Sigmoid colon (tissue), 7 donors: Measurements from ENCODE around the gene ETV5. TPM values are rescaled to one million over a fixed set of nuclear protein-coding genes. Genes with fewer than 3 reads are reported as not detected.

Experiments
- DNase-seq: peaks from one replicate; pipeline ENCODE4 v3.0.0-alpha.2; 2019
- H3K27ac ChIP-seq, 4 donors: fragments of 200-600 bp; sonication (generic); one replicate each; pipeline ENCODE4 v1.5.1; 2016 to 2019; ENCODE audit warnings: mild to moderate bottlenecking in 1 of 4
- H3K27me3 ChIP-seq, 3 donors: fragments of 200-600 bp; sonication (generic); one replicate each; pipeline ENCODE4 v1.5.1; 2019; ENCODE audit warnings: mild to moderate bottlenecking in 1 of 3
- H3K36me3 ChIP-seq, 4 donors: fragments of 200-600 bp; sonication (generic); one replicate each; pipeline ENCODE4 v1.5.1; 2016 to 2019
- H3K4me1 ChIP-seq, 4 donors: fragments of 200-600 bp; sonication (generic); one replicate each; pipeline ENCODE4 v1.5.1; 2017 to 2019
- H3K4me3 ChIP-seq, 4 donors: fragments of 200-600 bp; sonication (generic); one replicate each; pipeline ENCODE4 v1.5.1; 2017 to 2019; ENCODE audit warnings: mild to moderate bottlenecking in 2 of 4, moderate library complexity in 1 of 4
- H3K9me3 ChIP-seq, 4 donors: fragments of 200-600 bp in 3 of 4; sonication (generic) in 3 of 4; one replicate each; pipeline versions ENCODE4 v1.5.1 to v1.6.1; 2013 to 2019
- EP300 ChIP-seq, 4 donors: sonication (generic); formaldehyde crosslinking; IDR thresholded peaks; one replicate each; pipeline ENCODE4 v1.6.1; 2017; ENCODE audit warnings: antibody characterized with exemption in 4 of 4
- POLR2A ChIP-seq, 2 donors: fragments of 450-650 bp; IDR thresholded peaks; one replicate each; pipeline ENCODE4 v1.6.1; 2016; ENCODE audit warnings: antibody characterized with exemption in 2 of 2, mild to moderate bottlenecking in 2 of 2, moderate library complexity in 2 of 2
- POLR2AphosphoS5 ChIP-seq, 4 donors: sonication (generic); formaldehyde crosslinking; IDR thresholded peaks; one replicate each; pipeline ENCODE4 v1.6.1; 2017; ENCODE audit warnings: antibody characterized with exemption in 4 of 4
- WGBS, 2 donors: extraction: QIAGEN DNeasy Blood & Tissue Kit; methylation state at CpG; one replicate each; pipeline ENCODE4 v1.1.7; 2013; 5-methylcytosine and 5-hydroxymethylcytosine counted together
- intact Hi-C: fragments of 100-400 bp; cut with DNase I; formaldehyde crosslinking; loops from one replicate; pipeline ENCODE4 v1.15.1; 2023
- polyA plus RNA-seq, 3 donors: library from polyadenylated mRNA; stranded (reverse); fragments of 200-250 nt; gene quantifications; one replicate each; pipeline ENCODE4 v1.2.3, GENCODE V29; 2013
- total RNA-seq, 4 donors: library from RNA; depleted of rRNA; stranded (reverse); fragments of >200 nt; gene quantifications; one replicate each; pipeline ENCODE4 v1.1.0, GENCODE V29; 2016
- TF ChIP-seq, protein P1 (sequence below), 4 experiments: fragments of 450-650 bp in 3 of 4; fragments of 200-600 bp in 1 of 4; IDR thresholded peaks; one replicate each; pipeline ENCODE4 v1.5.1; 2016 to 2019; ENCODE audit warnings: antibody characterized with exemption in 4 of 4, mild to moderate bottlenecking in 3 of 4, moderate library complexity in 2 of 4
- donor health status: healthy with polysubstance abuse.
- donor health status: Bipolar disorder and iron deficiency.
- donor health status: healthy.

Gene ETV5
- total and polyA plus RNA-seq, 7 donors = 2.3 to 8.4 (median 6.3) TPM

DNA sequence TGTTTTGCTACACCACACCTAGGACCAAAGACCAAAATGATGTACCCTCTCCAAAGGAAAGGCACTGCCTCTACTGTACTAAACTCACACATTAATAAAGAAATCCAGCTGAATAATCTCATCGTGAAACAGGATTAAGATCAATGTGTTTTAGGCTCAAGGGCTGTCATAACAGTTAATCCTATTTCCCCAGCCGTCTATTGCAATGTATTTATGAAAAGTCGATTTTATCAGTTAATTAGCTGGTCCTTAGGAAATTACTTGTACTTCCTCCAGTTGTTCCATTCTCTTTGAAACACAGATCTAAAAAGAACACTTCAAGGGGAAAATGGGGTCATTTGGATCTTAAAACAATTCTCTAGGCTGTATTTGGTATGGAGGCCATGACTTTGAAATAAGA is 8.5 kb downstream of the ETV5 start:
- Histone ChIP-seq H3K4me3 (no peak overlapping the region), H3K36me3 (no peaks in the 10 kb centered on the region), H3K27me3 (no peaks in the 10 kb centered on the region), H3K9me3 (no peaks in the 10 kb centered on the region), H3K4me1 (peaks cover 0 to 22% (median 17%) of the 10 kb centered on the region in 4 donors), H3K27ac (no peak overlapping the region)
- DNase-seq = no peak
- intact Hi-C loops = no loop called here
- TF ChIP-seq EP300 (IDR thresholded peaks at IDR 0.05) (no peak), POLR2A (IDR thresholded peaks at IDR 0.05) (no peak), POLR2AphosphoS5 (IDR thresholded peaks at IDR 0.05) (no peak)
- TF ChIP-seq, protein P1, sequence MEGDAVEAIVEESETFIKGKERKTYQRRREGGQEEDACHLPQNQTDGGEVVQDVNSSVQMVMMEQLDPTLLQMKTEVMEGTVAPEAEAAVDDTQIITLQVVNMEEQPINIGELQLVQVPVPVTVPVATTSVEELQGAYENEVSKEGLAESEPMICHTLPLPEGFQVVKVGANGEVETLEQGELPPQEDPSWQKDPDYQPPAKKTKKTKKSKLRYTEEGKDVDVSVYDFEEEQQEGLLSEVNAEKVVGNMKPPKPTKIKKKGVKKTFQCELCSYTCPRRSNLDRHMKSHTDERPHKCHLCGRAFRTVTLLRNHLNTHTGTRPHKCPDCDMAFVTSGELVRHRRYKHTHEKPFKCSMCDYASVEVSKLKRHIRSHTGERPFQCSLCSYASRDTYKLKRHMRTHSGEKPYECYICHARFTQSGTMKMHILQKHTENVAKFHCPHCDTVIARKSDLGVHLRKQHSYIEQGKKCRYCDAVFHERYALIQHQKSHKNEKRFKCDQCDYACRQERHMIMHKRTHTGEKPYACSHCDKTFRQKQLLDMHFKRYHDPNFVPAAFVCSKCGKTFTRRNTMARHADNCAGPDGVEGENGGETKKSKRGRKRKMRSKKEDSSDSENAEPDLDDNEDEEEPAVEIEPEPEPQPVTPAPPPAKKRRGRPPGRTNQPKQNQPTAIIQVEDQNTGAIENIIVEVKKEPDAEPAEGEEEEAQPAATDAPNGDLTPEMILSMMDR (IDR thresholded peaks at IDR 0.05) = no peak
- WGBS, 2 donors = 83 to 85% methylated on average over 3 of the region's 3 CpGs

DNA sequence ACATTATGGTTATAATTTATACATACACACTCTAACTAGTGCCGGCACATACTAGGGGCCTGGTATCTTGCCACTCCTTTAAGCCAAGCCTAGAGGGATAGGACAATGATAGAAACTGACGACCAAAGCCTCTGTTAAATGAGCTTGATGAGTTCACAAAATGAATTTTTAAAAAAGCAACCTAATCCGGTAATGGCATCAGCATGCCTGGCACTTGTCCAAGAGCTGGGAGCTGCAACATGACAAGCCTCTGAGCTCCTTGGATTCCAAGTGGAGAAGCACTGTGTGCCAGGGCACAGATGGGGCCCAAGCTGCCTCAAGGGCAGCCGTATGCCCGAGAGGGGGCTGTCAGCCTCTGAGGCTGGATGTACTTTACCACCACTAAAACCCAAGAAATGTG is 9.7 kb downstream of the ETV5 start:
- WGBS, 2 donors = 46 to 71% methylated on average over 5 of the region's 5 CpGs
- H3K27me3 ChIP-seq = no peaks in the 10 kb centered on the region
- H3K4me1 ChIP-seq = peaks cover 0 to 22% (median 17%) of the 10 kb centered on the region in 4 donors
- no peaks in the 10 kb centered on the region for H3K36me3 ChIP-seq
- no peak overlapping the region for H3K4me3 ChIP-seq
- no peaks in the 10 kb centered on the region for H3K9me3 ChIP-seq
- intact Hi-C loops = no loop called here
- H3K27ac ChIP-seq = no peak overlapping the region
- TF ChIP-seq, protein P1 (IDR thresholded peaks at IDR 0.05) = no peak
- TF ChIP-seq POLR2A (IDR thresholded peaks at IDR 0.05) (no peak), EP300 (IDR thresholded peaks at IDR 0.05) (no peak), POLR2AphosphoS5 (IDR thresholded peaks at IDR 0.05) (no peak)
- DNase-seq = no peak

DNA sequence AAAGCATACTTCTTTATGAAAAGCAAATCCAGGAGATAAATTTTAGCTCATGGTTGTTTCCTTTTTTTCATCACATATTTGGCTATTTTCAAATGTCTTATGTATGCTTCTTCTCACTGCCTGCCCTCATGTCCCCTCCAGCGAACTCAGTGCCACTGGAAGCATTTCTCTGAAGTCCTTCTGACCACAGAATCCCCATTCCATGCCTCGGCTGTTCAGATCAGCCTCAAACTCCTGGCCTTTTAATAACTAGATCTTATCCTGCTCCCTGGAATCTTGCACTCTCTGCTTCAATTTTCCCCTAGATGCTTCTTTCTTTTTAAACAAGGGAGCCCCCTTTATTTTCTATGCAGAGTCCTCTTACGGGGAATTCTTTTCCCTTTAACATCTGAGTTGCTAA is 10.1 kb downstream of the ETV5 start:
- DNase-seq = no peak
- Histone ChIP-seq H3K4me1 (peaks cover 0 to 22% (median 17%) of the 10 kb centered on the region in 4 donors), H3K27ac (no peak overlapping the region), H3K9me3 (no peaks in the 10 kb centered on the region), H3K4me3 (no peak overlapping the region), H3K27me3 (no peaks in the 10 kb centered on the region), H3K36me3 (no peaks in the 10 kb centered on the region)
- WGBS, 2 donors = 64 to 76% methylated on average over 3 of the region's 3 CpGs
- TF ChIP-seq POLR2AphosphoS5 (IDR thresholded peaks at IDR 0.05) = no peak
- TF ChIP-seq EP300 (IDR thresholded peaks at IDR 0.05) = no peak
- TF ChIP-seq, protein P1 (IDR thresholded peaks at IDR 0.05) = no peak
- no peak for TF ChIP-seq POLR2A (IDR thresholded peaks at IDR 0.05)
- intact Hi-C loops = no loop called here

DNA sequence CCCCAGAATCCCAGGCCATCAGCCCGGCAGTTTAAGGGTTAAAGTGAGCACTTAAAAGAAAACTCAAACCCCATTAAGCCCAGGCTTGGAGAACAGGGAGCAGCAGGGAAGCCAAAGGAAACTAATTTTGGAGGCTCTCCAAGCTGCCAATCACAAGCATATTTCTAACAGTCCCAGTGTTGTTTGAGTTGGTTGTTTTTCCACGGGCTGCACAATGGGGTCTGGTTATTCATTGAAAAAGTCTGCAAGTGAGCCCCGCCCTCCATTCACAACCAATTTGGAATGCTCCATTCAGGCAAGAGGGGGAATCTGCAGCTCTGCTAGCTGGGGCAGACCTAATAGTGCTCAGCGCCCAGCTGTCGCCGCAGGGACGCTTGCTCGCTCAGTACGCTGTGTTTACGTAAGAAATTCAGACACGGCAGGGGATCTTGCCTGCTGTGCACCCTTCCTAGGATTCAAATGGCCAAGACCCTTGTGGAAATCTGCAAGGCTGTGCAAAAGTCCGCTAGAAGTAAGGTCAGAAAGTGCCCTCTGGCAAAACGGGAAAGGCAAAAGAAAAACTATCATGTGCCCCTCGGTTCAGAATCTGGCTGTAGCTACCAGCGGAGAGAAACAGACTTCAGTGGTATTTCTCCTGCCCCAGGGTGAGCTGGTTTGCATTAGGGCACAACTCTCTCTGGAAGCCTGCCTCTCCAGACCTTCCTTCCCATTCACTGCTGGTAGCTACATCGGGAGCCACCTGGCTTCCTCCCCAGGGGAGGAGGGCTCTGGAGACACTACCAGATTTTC is 11.0 kb downstream of the ETV5 start:
- Histone ChIP-seq H3K9me3 (no peaks in the 10 kb centered on the region), H3K27me3 (no peaks in the 10 kb centered on the region), H3K36me3 (no peaks in the 10 kb centered on the region), H3K4me1 (peaks cover 0 to 22% (median 17%) of the 10 kb centered on the region in 4 donors), H3K4me3 (peak overlapping the region in 3 of 4 donors; percentile 28 to 41 (median 38)), H3K27ac (peak overlapping the region in 2 of 4 donors; percentile 28 to 45)
- intact Hi-C loops = no loop called here
- peak; percentile 73 for DNase-seq
- 2 to 3% methylated on average over 16 of the region's 16 CpGs for WGBS, 2 donors
- TF ChIP-seq EP300 (IDR thresholded peaks at IDR 0.05) (no peak), POLR2A (IDR thresholded peaks at IDR 0.05) (no peak), POLR2AphosphoS5 (IDR thresholded peaks at IDR 0.05) (no peak)

GRCh38 chr3:186097317-186097662 is 11.6 kb downstream of the ETV5 start:
- Histone ChIP-seq H3K36me3 (no peaks in the 10 kb centered on the region), H3K27ac (no peak overlapping the region), H3K27me3 (no peaks in the 10 kb centered on the region), H3K4me1 (peaks cover 0 to 22% (median 17%) of the 10 kb centered on the region in 4 donors), H3K4me3 (peak overlapping the region in 2 of 4 donors; percentile 38 to 41), H3K9me3 (no peaks in the 10 kb centered on the region)
- 14 to 33% methylated on average over 4 of the region's 4 CpGs for WGBS, 2 donors
- intact Hi-C loops = no loop called here
- no peak for DNase-seq
- no peak for TF ChIP-seq EP300 (IDR thresholded peaks at IDR 0.05)
- TF ChIP-seq POLR2A (IDR thresholded peaks at IDR 0.05) = no peak
- TF ChIP-seq POLR2AphosphoS5 (IDR thresholded peaks at IDR 0.05) = no peak
- TF ChIP-seq, protein P1 (IDR thresholded peaks at IDR 0.05) = no peak
